Epithelial cell of esophagus (primary cell): ENCODE results near the gene DYNLT4.
"Not testable (repeated sequence)": the region's sequence is repeated elsewhere in the genome, so short reads cannot be mapped to it uniquely, and the experiment has no call there.

ENCODE experiments used
- DNase-seq: peaks from one replicate; pipeline ENCODE4 v3.0.0; 2010; ENCODE audit warnings: low read depth
- H3K4me3 ChIP-seq: 2 replicates; pipeline ENCODE4 v1.5.1; 2011; ENCODE audit warnings: mild to moderate bottlenecking, low read length, control low read depth
- CTCF ChIP-seq: IDR thresholded peaks from 2 replicates; pipeline ENCODE4 v1.5.1; 2011; ENCODE audit warnings: low read depth, mild to moderate bottlenecking, low read length, control low read depth, inconsistent platforms; ENCODE audit not compliant: insufficient read depth; ENCODE audit errors: missing control alignments

The DYNLT4 gene

GRCh38 chr1:44848456-44849181 is 41.5 kb upstream of the DYNLT4 start:
- no peak for DNase-seq
- H3K4me3 ChIP-seq: no peak overlapping the region
- TF ChIP-seq CTCF: no peak

GRCh38 chr1:44847845-44848244 is 40.7 kb upstream of the DYNLT4 start:
- no peak overlapping the region for H3K4me3 ChIP-seq
- no peak for TF ChIP-seq CTCF
- no peak for DNase-seq

- DNase-seq: no peak
- H3K4me3 ChIP-seq: no peak overlapping the region
- no peak for TF ChIP-seq CTCF
Observed at GRCh38 chr1:44846985-44847384, 39.8 kb upstream of the DYNLT4 start.

GRCh38 chr1:44842862-44843655 is 35.9 kb upstream of the DYNLT4 start, which contains the start of gene PTCH2:
PTCH2 (minus strand) TSS chr1:44843253; CDS start chr1:44842932, 321 bp downstream.
- no peak for TF ChIP-seq CTCF
- DNase-seq: peak; percentile 39
- peak within 1 kb of the TSS; percentile 35 for H3K4me3 ChIP-seq

- no peak for TF ChIP-seq CTCF
- peak overlapping the region; percentile 35 for H3K4me3 ChIP-seq
- no peak for DNase-seq
Observed at GRCh38 chr1:44842486-44842861, 35.3 kb upstream of the DYNLT4 start.

GRCh38 chr1:44839576-44839975 is 32.4 kb upstream of the DYNLT4 start:
- TF ChIP-seq CTCF: no peak
- H3K4me3 ChIP-seq: no peak overlapping the region
- DNase-seq: no peak

- not testable (repeated sequence) for H3K4me3 ChIP-seq, DNase-seq
Observed at GRCh38 chr1:44838294-44838693, 31.1 kb upstream of the DYNLT4 start.
